Keratinocyte (primary cell): Measurements from ENCODE around the gene GLG1. TPM values are rescaled to one million over a fixed set of nuclear protein-coding genes. Genes with fewer than 3 reads are reported as not detected.

Source experiments
- DNase-seq: peaks from one replicate; pipeline ENCODE4 v3.0.0-alpha.2; 2011; ENCODE audit warnings: low read depth, missing footprints, low spot score
- FAIRE-seq: peaks from 2 replicates; lab custom pipeline; 2011; peaks lifted over from hg19 to GRCh38; lab: Jason Lieb, UNC
- H2AFZ ChIP-seq: 2 replicates; pipeline ENCODE4 v1.6.0; 2012; ENCODE audit warnings: low read length, control low read depth, inconsistent platforms; ENCODE audit not compliant: control insufficient read depth
- H3K27ac ChIP-seq: 2 replicates; pipeline ENCODE4 v1.5.1; 2011; ENCODE audit warnings: low read length; ENCODE audit not compliant: control insufficient read depth, insufficient read depth
- H3K27me3 ChIP-seq: 3 replicates; pipeline ENCODE4 v1.6.0; 2011; ENCODE audit warnings: low read length; ENCODE audit not compliant: control insufficient read depth, insufficient read depth; ENCODE audit errors: extremely low read depth
- H3K36me3 ChIP-seq, 2 experiments: 2 replicates in 1 of 2; 3 replicates in 1 of 2; pipeline ENCODE4 v1.5.1; 2011; ENCODE audit warnings: low read length in 2 of 2, mild to moderate bottlenecking in 1 of 2; ENCODE audit not compliant: control insufficient read depth in 2 of 2, insufficient read depth in 2 of 2; ENCODE audit errors: extremely low read depth in 1 of 2
- H3K4me1 ChIP-seq: 3 replicates; pipeline ENCODE4 v1.5.1; 2011; ENCODE audit warnings: low read length; ENCODE audit not compliant: control insufficient read depth, insufficient read depth; ENCODE audit errors: extremely low read depth
- H3K4me2 ChIP-seq: 3 replicates; pipeline ENCODE4 v1.6.0; 2011; ENCODE audit warnings: low read depth, low read length; ENCODE audit not compliant: control insufficient read depth, insufficient read depth; ENCODE audit errors: extremely low read depth
- H3K4me3 ChIP-seq, 3 experiments: fragments of 200-600 bp in 1 of 3; sonication (generic) in 1 of 3; 2 replicates in 2 of 3; 3 replicates in 1 of 3; pipeline ENCODE4 v1.5.1; 2011 to 2016; ENCODE audit warnings: low read length in 3 of 3, mild to moderate bottlenecking in 3 of 3, control low read depth in 2 of 3, inconsistent platforms in 1 of 3, low read depth in 1 of 3, mixed read lengths in 1 of 3, mixed run types in 1 of 3, moderate library complexity in 1 of 3; ENCODE audit not compliant: control insufficient read depth in 2 of 3, insufficient read depth in 2 of 3; ENCODE audit errors: extremely low read depth in 1 of 3
- H3K79me2 ChIP-seq: 2 replicates; pipeline ENCODE4 v1.6.0; 2012; ENCODE audit warnings: low read length; ENCODE audit not compliant: control insufficient read depth, insufficient read depth
- H3K9ac ChIP-seq: 3 replicates; pipeline ENCODE4 v1.6.0; 2011; ENCODE audit warnings: low read length; ENCODE audit not compliant: control insufficient read depth, insufficient read depth; ENCODE audit errors: extremely low read depth
- H3K9me1 ChIP-seq: 3 replicates; pipeline ENCODE4 v1.6.0; 2011; ENCODE audit warnings: low read length; ENCODE audit not compliant: control insufficient read depth, insufficient read depth; ENCODE audit errors: extremely low read depth
- H3K9me3 ChIP-seq: 2 replicates; pipeline ENCODE4 v1.5.1; 2012; ENCODE audit warnings: low read depth, low read length; ENCODE audit not compliant: control insufficient read depth
- H4K20me1 ChIP-seq: 3 replicates; pipeline ENCODE4 v1.6.0; 2011; ENCODE audit warnings: low read length; ENCODE audit not compliant: control insufficient read depth, insufficient read depth; ENCODE audit errors: extremely low read depth
- EZH2 ChIP-seq: IDR thresholded peaks from one replicate; pipeline ENCODE4 v1.6.1; 2012; ENCODE audit warnings: inconsistent platforms, mild to moderate bottlenecking, low read length, moderate library complexity
- dilution Hi-C: fragments of 300-500 bp; cut with MboI; formaldehyde crosslinking; loops from one replicate; pipeline ENCODE4 v1.7.0; 2020; ENCODE audit warnings: low sequenced_read_pairs; ENCODE audit not compliant: extremely low pct_ligation_motif_present
- polyA plus RNA-seq, 5 experiments: library from polyadenylated mRNA; depleted of rRNA in 3 of 5; stranded (reverse) in 3 of 5; stranded (forward) in 1 of 5; unstranded in 1 of 5; fragments of >200 nt; gene quantifications; 1 replicate in 1 of 5; 2 replicates in 3 of 5; 3 replicates in 1 of 5; pipeline versions ENCODE4 v1.2.1 to v1.2.3, GENCODE V29; 2011 to 2012; ENCODE audit warnings: missing spikeins in 2 of 5, low read depth in 1 of 5, low replicate concordance in 1 of 5
- TF ChIP-seq, protein P1 (sequence below), 3 experiments: IDR thresholded peaks in 1 of 3; conservative IDR thresholded peaks in 1 of 3; optimal IDR thresholded peaks in 1 of 3; 2 replicates in 2 of 3; 3 replicates in 1 of 3; pipeline versions ENCODE3 to v1.5.1; 2011; ENCODE audit warnings: low read length in 3 of 3, mild to moderate bottlenecking in 3 of 3, moderate library complexity in 2 of 3, control low read depth in 1 of 3, inconsistent platforms in 1 of 3; ENCODE audit not compliant: insufficient read depth in 2 of 3; ENCODE audit errors: extremely low read depth in 1 of 3

Gene GLG1
- polyA plus RNA-seq, 1 donor (not counting 4 experiments of a cell fraction or from before 2014, with no cell fraction given), result 63.6 TPM

DNA sequence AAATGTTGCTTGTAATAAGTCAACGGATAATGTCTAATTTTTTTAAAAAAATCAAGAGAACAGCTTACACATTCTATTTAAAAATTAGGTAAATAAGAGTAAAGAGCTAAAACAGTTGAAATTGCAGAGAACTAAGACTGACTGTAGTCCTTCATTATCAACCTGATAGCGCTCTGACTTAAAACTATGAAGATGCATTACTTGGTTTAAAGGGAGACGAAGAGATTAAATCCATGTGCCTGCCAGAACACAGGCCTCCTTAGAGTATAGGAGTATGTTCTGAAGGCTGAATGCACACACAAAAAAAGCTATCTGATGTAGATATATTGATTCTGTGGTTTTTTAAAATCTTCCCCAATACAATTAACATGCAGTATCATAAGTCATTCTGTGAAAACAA, 28.5 kb downstream of the GLG1 start:
- H3K9me1 ChIP-seq, result peaks cover 2% of the 10 kb centered on the region
- H3K9ac ChIP-seq, result no peak overlapping the region
- no peak for FAIRE-seq
- no peak for DNase-seq
- H3K36me3 ChIP-seq, result no peaks in the 10 kb centered on the region
- H3K79me2 ChIP-seq, result peaks cover 82% of the 10 kb centered on the region
- H3K4me1 ChIP-seq, result peaks cover 23% of the 10 kb centered on the region
- TF ChIP-seq, protein P1, sequence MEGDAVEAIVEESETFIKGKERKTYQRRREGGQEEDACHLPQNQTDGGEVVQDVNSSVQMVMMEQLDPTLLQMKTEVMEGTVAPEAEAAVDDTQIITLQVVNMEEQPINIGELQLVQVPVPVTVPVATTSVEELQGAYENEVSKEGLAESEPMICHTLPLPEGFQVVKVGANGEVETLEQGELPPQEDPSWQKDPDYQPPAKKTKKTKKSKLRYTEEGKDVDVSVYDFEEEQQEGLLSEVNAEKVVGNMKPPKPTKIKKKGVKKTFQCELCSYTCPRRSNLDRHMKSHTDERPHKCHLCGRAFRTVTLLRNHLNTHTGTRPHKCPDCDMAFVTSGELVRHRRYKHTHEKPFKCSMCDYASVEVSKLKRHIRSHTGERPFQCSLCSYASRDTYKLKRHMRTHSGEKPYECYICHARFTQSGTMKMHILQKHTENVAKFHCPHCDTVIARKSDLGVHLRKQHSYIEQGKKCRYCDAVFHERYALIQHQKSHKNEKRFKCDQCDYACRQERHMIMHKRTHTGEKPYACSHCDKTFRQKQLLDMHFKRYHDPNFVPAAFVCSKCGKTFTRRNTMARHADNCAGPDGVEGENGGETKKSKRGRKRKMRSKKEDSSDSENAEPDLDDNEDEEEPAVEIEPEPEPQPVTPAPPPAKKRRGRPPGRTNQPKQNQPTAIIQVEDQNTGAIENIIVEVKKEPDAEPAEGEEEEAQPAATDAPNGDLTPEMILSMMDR (optimal IDR thresholded peaks at IDR 0.05 in 1 of 3, IDR thresholded peaks at IDR 0.05 in 1 of 3, conservative IDR thresholded peaks at IDR 0.05 in 1 of 3; ENCODE audit: extremely low read depth in 1 of 3, insufficient read depth in 2 of 3, low read length in 3 of 3), result no peak
- no peak for TF ChIP-seq EZH2
- H3K4me3 ChIP-seq, result no peak overlapping the region
- no peak overlapping the region for H2AFZ ChIP-seq
- no peaks in the 10 kb centered on the region for H3K27me3 ChIP-seq
- no peaks in the 10 kb centered on the region for H3K9me3 ChIP-seq
- dilution Hi-C loops, result no loop called here
- H3K27ac ChIP-seq, result peak overlapping the region; percentile 45
- H3K4me2 ChIP-seq, result peak overlapping the region; percentile 35
- peaks cover 3% of the 10 kb centered on the region for H4K20me1 ChIP-seq

DNA sequence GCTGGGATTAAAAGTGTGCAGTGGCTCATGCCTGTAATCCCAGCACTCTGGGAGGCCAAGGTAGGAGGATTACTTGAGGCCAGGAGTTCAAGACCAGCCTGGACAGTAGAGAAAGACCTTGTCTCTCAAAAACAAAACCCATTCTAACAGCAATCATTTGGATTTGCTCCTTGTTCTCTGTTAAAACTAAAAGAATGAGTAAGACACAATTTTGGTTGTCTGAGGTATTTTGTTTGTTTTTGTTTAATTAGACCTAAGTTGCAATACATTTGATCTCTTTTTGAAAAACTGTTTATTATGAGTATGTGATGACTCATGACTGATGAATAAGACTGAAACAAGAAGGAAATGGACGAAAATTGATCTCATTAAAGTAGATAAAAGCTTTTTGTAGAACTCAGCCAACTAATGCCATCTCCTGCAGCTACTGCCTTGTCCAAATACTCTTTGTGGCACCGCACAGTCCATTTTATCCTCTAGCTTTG, 29.0 kb downstream of the GLG1 start:
- H3K27ac ChIP-seq, result peak overlapping the region; percentile 45
- H3K4me3 ChIP-seq, result no peak overlapping the region

More for the DNA sequence above, 29.0 kb downstream of the GLG1 start:
- peaks cover 3% of the 10 kb centered on the region for H4K20me1 ChIP-seq
- no peaks in the 10 kb centered on the region for H3K36me3 ChIP-seq
- H3K27me3 ChIP-seq, result no peaks in the 10 kb centered on the region
- H2AFZ ChIP-seq, result no peak overlapping the region
- DNase-seq (no peak), FAIRE-seq (no peak)
- dilution Hi-C loops, result no loop called here
- TF ChIP-seq, protein P1 (optimal IDR thresholded peaks at IDR 0.05 in 1 of 3, IDR thresholded peaks at IDR 0.05 in 1 of 3, conservative IDR thresholded peaks at IDR 0.05 in 1 of 3; ENCODE audit: extremely low read depth in 1 of 3, insufficient read depth in 2 of 3, low read length in 3 of 3), result no peak
- no peak for TF ChIP-seq EZH2
- H3K9me3 ChIP-seq, result no peaks in the 10 kb centered on the region
- H3K9ac ChIP-seq, result no peak overlapping the region
- peaks cover 2% of the 10 kb centered on the region for H3K9me1 ChIP-seq
- peaks cover 78% of the 10 kb centered on the region for H3K79me2 ChIP-seq
- peak overlapping the region; percentile 35 for H3K4me2 ChIP-seq
- H3K4me1 ChIP-seq, result peaks cover 23% of the 10 kb centered on the region
